Measurements from ENCODE around the gene NHLH1.
"Not testable (repeated sequence)": the region's sequence is repeated elsewhere in the genome, so short reads cannot be mapped to it uniquely, and the experiment has no call there.

Gene NHLH1

DNA sequence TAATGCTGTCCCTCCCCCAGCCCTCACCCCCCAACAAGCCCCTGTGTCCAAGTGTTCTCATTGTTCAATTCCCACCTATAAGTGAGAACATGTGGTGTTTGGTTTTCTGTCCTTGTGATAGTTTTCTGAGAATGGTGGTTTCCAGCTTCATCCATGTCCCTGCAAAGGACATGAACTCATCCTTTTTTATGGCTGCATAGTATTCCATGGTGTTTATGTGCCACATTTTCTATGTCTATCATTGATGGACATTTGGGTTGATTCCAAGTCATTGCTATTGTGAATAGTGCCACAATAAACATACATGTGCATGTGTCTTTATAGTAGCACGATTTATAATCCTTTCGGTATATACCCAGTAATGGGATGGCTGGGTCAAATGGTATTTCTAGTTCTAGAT is 17.9 kb downstream of the NHLH1 start:
- not testable (repeated sequence) for DNase-seq

DNA sequence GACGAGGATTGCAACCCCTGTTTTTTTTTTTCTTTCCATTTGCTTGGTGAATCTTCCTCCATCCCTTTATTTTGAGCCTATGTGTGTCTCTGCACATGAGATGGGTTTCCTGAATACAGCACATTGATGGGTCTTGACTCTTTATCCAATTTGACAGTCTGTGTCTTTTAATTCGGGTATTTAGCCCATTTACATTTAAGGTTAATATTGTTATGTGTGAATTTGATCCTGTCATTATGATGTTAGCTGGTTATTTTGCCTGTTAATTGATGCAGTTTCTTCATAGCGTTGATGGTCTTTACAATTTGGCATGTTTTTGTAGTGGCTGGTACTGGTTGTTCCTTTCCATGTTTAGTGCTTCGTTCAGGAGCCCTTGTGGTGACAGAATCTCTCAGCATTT is 21.5 kb downstream of the NHLH1 start:
- DNase-seq: not testable (repeated sequence)

DNA sequence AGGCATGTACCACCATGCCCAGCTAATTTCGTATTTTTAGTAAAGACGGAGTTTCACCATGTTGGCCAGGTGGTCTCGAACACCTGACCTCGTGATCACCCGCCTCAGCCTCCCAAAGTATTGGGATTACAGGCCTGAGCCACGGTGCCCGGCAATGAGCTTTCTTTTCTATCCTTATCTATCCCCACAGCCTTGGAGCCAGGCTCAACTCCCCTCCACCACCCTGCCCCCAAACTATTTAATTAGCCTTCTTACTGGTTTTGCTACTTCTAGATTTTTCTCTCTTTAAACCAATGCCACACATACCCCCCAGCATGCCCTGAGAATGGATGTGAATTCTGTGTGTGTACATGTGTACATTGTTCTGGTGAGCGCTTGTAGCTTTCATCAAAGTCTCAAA is 27.8 kb downstream of the NHLH1 start:
- no peak for DNase-seq

DNA sequence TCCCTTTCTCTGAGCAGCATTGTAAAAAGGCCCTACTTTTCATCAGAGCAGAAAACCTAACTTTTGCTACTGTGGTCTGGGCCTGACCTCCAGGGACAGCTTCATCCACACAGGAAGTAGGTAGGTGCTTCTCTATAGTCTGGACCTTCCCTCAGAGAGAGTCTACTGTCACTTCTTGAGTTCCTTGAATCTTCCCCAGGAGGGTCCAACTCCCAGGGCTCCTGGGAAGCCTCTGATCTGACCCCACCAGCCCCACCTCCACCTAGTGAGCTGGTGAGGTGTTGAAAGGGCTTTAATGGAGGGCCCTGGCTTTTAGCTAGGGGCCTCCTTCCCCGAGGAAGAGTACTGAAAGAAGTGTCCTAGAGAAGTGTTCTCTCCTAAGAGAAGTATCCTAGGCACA is 30.8 kb downstream of the NHLH1 start:
- no peak for DNase-seq

DNA sequence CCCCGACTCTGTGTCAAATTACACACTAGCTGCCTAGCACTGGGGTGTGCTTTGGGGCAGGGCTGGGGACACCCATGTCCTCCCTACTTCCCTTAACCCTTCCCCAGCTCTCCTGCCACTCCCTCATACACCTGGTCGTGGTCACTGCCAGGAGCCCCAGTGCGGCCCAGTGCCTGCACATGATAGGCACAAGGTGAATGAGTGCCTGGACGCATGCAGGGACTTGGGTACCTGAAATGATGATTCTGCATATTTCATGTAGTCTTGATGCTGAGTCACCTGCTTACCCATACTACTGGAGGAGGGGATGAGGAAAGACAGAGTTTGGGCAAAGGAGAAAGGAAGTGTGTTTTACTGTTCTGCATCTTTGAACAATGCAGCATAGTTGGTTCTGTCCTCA is 32.0 kb downstream of the NHLH1 start:
- no peak for DNase-seq

DNA sequence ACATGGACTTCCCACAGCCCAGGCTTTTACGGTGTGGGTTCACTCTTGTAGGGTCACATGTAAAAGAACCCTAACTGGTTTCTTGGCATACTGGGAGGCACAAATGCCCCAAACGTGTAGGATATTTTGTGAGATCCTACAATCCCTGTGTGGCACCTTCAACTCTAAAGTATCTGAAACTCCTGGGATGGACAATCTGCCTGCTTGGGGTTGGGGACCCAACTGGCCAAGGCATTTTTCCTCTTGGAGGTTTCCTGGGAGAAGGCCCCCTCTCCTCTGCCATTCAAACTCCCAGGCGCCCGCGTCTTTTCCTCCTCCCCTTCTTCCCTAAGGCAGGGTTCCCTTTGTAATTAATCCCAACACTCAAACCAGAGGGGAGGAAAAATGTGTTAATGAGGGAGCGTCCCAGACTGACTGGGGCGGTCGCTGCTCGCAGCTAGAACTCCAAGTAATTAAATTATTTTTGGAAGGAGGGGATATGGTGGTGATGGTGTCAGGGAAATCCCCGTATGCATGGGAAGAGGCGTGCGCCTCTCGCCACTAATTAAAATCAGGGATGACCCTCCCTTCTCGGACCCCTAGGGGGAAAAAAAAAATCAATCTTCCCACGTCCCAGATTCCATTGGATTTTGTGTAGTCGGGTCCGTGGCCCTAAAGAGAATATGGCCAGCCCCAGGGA is 32.8 kb downstream of the NHLH1 start:
- DNase-seq: no peak

DNA sequence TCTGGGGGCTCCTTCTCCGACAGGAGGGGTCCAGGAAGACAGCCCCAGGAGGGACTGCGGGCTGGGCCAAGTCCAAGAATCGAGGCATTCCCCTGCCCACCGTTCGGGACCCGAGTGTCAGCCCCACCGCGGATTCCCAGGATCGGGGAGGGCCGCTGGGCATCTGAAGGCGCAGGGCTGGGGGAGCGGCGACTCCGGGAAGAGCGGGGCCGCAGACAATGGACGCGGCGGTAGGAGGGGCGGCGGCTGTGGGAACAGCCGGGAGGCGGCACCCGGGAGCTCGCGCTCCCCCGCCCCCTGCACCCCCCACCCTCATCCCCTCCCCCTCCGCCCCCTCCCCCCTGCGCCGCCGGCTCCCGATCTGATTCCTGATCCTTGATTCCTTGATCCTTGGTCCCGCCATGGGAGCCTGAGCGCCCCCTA is 33.4 kb downstream of the NHLH1 start, which contains the start of gene VANGL2:
VANGL2 (plus strand) TSS at position 342 of the 423 bp plus-strand sequence. CDS start 15,274 bp downstream, outside the sequence.
- DNase-seq: no peak

DNA sequence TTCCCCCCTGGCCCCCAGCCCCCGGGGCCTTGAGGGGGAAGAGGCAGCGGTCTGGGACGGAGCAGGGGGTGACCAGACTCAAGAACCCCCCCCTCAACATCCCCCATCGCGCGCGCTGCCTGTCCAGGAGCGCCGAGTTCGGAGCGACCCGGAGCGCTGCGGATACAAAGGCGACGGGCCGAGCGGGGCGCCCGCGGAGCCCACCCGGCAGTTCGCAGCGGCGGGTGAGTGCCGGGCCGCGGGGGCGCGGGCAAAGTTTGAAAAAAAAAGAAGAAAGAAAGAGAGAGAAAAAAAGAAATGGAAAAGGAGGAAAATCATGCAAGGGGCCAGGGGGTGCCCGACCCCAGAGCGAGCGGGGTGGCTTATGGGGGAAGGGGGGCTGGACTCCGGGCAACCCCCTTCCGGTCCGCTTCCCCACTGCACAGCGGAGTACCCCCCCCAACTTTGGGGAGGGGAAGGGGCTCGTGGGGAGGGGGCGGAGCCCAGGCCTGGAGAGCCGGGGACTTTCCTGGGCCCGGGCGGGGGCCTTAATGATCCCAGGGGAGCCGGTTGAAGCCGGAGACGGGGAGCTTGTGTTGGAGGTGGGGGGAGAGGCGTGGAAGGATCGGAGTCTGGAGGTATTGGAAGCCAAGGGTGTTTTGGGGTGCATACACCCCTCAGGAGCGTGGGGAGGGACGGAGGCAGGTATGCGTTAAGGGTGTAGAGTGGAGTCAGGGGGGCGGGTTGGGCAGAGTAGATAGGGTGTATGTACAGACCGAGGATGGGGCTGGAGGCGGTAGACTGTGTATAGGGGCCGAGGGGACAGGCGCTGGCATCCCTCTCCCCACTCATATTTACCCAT is 34.0 kb downstream of the NHLH1 start:
- no peak for DNase-seq

DNA sequence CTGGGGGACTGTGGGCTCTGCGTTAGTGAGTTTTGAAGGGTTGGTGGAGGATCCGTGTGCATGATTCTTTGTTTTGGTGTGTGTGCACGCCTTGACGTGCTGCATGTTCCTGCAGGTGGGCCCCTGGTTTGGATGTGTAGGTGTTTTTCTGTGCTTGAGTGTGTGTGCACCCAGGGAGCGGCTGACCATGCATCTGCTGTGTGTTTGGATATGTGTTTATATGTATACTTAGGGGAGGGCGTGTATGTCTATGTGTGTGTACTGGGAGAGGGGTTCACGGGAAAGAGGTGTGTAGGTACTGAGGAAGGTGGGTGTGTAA is 34.6 kb downstream of the NHLH1 start:
- no peak for DNase-seq

DNA sequence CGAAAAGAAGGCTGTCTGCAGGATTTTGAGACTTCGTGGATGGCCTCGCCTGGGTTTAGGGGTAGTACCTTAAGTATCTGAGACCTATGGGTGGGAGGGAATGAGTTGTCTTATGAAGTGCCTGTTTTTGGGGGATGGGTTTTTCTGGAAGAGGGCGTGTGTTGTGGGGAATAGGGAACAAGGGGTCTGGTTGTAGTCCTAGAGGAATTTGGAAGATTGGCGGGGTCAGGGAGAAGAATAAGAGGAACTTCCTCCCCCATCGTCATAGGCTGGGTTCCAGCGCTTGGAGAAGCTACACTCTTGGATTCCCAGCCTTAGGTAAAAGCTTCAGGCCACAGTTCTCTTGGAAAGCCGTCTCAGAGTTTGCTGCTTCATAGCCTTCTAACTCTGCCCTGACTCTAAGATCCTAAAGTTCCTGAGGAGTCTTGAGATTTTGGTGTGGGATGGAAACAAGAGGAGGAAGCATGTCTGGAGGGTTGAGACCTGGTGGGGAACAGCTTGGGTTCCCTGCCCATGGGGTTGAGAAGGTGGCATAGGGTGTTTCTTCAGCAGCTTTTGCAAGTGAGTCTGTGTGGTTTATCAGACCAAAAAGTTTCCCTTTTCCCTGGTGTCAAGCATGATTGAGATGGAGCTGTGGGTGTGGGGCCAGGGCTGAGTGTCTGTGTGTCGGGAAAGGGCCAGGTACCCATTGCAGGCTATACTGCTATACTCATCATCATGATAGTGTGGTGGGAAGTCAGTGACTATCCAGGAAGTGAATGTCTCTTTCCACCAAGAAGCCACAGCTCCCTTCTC is 35.3 kb downstream of the NHLH1 start:
- no peak for DNase-seq

DNA sequence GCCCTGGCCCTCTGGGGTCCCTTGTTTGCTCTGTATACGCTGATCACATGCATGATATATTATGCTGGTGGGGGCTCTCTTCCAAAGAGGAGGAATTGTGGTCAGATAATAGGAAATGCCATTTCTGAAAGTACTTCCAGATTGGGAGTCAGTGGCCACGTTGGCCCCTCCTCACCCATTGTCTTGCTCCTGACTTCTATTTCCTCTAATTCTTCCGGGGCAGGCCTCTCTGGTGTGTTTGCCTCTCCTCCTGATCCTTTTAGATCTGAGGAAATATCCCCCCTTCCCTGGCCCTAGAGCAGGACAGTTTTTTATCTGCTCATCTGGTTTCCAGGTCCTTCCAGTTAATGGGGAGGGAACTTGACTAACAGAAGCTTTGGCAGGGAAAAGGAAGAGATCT is 36.4 kb downstream of the NHLH1 start:
- no peak for DNase-seq

DNA sequence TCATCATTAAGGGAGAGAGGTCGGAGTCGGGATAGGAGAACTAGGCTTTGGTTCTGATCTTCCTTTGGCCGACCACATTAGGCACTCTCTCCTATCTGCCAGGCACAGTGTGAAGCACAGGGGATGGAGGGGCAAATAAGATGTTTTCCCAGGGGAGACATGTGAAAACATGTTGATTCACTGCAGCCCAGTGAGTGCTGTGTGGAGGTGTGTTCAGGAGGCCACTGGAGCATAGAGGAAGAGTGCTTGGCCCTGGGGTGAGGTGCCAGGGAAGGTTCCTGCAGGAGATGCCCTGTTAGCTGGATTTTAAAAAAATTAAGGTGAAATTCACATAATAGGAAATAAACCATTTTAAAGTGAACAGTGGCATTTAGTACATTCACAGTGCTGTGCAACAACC is 37.2 kb downstream of the NHLH1 start:
- no peak for DNase-seq

DNA sequence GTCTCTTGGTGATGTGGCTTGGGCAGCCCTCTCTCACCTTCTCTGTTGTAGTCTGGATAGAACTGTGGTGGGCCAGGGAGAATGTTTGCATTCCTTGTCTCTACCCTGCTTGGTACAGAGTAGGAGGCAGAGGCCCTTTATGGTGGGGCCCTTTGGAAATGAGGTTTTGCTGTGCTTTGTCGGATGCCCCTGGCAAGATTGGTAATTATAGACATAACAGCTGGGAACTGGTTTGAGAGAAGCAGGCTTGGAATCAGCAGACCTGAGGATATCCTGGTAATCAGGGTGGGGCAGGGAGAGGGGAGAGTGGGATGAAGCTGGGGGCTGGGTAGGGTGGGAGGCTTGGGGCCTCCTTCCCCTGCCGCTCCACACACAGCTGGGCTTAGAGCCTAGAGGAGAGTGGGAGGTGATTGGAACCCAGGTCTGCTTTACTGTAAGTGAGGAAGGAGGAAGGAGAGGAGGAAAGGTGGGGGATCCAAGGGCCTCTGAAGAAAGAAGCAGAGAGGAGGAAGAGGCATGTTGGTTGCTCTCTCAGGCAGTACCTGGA is 38.5 kb downstream of the NHLH1 start:
- DNase-seq: no peak

DNA sequence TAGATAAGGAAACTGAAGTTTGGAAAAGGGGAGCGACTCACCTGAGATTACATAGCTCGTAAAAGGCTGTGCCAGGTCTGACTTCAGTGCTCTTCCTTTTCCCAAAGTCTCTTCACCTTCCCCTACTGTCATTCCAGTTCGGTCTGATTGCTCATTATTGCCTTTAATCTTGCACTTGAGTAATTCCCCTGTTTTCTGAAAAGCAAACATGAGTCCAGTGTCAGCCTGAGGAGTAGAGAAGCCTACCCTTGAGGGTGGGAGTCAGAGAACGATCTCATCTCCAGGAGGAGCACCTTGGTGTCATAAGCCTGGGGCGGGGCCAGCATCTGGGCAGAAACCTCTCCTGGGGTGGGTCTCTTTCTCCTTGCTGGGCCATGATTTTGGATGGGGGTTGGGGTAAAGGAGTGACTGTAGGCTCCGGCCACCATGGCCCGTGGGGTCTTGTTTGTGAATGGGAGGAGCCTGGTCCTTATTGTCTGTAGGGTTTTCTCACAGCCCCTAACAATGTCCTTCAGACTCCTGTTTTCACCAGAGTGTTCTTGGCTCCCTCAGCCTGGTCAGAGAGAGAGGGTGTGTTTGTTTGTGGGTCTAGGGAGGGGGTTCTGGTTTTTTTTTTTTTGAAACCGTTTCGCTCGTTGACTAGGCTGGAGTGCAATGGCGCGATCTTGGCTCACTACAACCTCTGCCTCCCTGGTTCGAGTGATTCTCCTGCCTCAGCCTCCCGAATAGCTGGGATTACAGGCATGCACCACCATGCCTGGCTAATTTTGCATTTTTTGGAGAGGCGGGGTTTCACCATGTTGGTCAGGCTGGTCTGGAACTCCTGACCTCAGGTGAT is 39.5 kb downstream of the NHLH1 start:
- no peak for DNase-seq

DNA sequence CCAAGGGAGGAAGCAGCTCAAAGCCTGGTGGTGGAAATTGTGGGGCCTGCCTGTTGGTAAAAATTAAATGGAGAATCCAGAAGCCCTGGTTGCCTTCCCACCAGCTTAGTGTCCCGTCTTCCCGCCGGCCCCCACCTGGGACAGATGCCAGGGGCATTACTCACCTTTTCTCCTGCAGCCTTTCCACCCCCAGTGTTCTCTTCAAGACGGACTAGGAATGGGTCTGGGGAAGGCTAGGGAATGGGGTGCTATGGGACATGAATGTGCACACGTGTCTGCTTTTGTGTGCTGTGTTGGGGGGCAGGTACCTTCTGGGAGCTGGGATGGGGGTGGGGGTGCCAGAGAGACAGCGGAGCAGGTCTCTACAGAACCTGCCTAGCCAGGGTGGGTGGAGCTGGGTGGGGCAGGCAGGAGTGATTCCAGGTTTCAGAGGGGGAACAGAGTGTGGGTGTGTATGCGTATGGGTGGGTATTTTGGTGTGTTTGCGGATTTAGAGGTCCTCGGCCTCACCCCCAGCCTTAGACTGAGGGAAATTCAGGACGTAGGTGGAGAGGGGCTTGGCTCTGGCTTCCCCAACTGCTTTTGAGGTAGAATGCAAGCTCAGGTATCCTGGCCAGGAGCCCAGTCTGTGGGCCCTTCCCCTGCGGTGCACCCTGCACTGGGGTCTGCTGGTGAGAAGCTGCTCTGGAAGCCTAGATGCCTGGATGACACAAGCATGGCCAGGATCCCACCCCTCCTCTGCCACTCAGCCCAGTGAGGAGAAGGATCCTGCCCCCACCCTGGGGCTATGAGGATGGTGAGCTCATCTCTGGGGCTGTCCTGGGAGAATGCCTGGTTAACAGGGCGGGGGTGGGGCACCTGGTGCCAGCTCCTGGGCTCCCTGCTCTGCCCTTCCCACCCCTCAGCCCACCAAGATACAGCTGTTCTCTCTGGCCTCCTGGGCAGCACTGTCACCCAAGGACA is 41.2 kb downstream of the NHLH1 start:
- no peak for DNase-seq

DNA sequence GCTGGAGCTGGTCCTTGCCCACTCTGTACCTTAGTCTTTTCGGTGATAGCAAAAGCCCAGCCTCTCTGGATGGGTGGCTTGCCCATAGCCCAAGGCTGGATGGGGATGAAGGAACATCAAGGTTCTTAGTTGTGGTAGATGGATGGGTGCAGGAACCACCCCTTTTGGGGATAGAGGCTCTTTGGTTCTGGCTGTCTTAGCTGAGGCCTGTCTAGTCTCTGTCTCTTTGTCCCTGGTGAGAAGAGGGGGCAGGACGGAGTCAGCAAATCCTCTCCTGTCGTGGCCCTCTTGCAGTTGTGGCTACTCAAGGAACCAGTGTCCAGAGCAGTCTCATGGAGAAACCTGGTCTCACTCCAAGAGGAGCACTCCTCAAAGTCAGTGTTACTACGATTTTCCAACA is 42.0 kb downstream of the NHLH1 start:
- no peak for DNase-seq

DNA sequence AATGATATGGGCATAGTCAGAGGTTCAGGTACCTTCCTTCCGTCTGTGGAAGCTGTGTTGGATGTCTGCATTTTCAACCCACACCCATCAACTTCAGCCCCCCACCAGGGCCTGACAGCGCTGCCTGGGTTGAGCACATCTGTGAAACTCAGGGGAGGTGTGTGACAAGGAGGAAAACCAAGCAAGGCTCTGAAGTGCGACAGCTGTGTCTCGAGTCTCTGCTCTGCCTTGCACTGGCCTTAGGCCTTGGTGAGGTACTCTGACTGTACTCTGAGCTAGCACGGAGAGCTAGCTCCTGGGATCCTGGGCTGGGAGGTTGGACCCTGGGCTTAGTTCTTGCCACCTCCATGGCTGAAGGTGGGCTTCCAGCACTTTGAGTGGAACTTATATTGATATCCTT is 42.6 kb downstream of the NHLH1 start:
- DNase-seq: no peak

DNA sequence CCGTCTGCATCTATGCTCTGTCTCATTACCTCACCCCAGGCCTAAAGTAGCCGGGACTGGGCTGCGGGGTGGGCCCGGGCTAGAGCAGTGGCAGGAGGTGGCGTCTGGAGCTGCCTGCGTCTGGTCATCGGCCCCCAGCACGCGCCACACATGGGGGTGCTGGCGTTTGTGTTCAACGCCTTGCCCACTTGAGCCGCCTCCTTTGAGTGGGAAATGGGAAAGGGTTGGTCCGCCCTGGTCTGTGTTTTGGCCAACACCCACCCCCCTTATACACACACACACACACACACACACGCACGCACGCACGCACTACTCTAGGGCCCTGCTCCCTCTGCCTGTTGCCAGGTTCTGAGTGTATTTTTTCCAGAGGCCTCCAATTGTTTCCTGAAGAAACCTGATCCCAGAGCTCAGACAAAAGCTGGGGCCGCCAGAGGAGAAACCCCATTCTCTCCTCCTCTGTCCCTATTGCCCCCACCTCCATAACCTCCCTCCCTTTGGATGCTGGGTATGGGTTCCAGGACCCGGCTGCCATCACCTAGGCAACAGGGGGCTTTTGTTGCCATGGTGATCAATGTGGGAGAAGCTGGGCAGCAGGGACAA is 43.6 kb downstream of the NHLH1 start:
- no peak for DNase-seq

DNA sequence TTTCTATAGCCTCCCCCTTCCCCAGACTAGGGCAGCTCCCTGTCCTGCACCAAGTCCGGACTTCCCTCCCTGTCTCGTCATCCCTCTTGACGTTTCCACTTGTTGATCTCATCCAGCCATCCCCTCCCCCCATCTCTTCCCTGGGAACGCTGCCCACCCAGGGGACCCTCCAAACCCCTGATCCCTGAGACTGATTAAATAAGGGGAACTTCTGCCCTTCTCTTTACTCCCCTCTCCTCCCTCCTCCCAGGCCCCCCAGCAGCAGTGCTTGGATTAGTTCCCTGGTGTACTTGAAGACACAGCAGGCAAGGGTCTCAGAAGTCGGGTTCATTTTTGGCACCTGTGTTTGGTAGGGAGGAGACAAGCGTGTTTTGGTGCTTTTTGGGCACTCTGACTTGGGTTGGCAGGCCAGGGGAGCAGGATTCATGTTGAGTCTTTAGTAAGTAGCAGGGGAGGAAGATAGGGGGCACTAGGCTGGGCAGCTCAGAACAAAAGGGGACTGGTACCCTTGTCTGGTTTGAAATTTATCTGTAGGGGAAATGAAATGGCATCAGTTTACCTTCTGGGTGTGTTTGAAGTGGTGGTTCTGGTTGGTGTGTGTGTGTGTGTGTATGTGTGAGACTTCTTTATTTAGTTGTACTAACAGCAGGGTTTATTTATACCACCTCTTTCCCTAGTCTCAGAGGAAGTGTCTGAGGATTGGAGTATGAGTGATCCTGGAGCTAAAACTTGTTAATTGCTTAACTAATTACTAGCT is 44.6 kb downstream of the NHLH1 start:
- no peak for DNase-seq

DNA sequence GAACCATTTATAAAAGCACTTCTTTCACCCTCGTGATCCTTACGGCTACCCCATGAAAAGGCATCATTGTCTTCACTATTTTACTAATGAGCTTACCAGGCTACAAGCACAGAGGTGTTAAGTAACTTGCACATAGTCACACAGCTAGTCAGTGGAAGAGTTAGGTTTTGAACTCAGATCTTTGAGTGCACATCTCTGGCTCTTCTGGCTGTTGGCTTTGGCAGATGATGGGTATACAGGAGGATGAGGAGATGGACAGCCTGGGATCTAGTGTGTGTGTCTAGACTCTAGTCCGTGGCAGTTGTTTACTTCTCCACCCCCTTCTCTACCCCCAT is 45.1 kb downstream of the NHLH1 start:
- no peak for DNase-seq
